Peyer's patch (tissue), 4 donors: ENCODE data around the gene ALDOC. TPM values are rescaled to one million over a fixed set of nuclear protein-coding genes. Genes with fewer than 3 reads are reported as not detected.

Experiments
- DNase-seq, 3 donors: peaks; one replicate each; pipeline ENCODE4 v3.0.0-alpha.2; 2017 to 2019
- H3K27ac ChIP-seq, 4 donors: fragments of 200-600 bp; sonication (generic); one replicate each; pipeline ENCODE4 v1.5.1; 2016 to 2019
- H3K27me3 ChIP-seq, 2 donors: fragments of 200-600 bp; sonication (generic); one replicate each; pipeline ENCODE4 v1.5.1; 2019
- H3K36me3 ChIP-seq, 3 donors: fragments of 200-600 bp; sonication (generic); one replicate each; pipeline ENCODE4 v1.5.1; 2016 to 2019
- H3K4me1 ChIP-seq, 4 donors: fragments of 200-600 bp; sonication (generic); one replicate each; pipeline ENCODE4 v1.5.1; 2016 to 2019
- H3K4me3 ChIP-seq, 4 donors: fragments of 200-600 bp; sonication (generic); 1 replicate in 3 of 4; 2 replicates in 1 of 4; pipeline ENCODE4 v1.5.1; 2016 to 2019; ENCODE audit warnings: mild to moderate bottlenecking in 1 of 4
- H3K9me3 ChIP-seq, 4 donors: fragments of 200-600 bp; sonication (generic); one replicate each; pipeline ENCODE4 v1.5.1; 2016 to 2019; ENCODE audit warnings: mild to moderate bottlenecking in 1 of 4
- POLR2A ChIP-seq, 2 donors: fragments of 450-650 bp; IDR thresholded peaks; one replicate each; pipeline ENCODE4 v1.5.1; 2017; ENCODE audit warnings: antibody characterized with exemption in 2 of 2, mild to moderate bottlenecking in 2 of 2, moderate library complexity in 2 of 2
- total RNA-seq, 4 donors: library from RNA; depleted of rRNA; stranded (reverse); fragments of >200 nt; gene quantifications; one replicate each; pipeline ENCODE4 v1.1.0, GENCODE V29; 2016
- TF ChIP-seq, protein P1 (sequence below), 6 experiments: fragments of 450-650 bp in 4 of 6; fragments of 200-600 bp in 2 of 6; sonication (generic) in 1 of 6; IDR thresholded peaks; one replicate each; pipeline ENCODE4 v1.5.1; 2017 to 2019; ENCODE audit warnings: antibody characterized with exemption in 6 of 6, mild to moderate bottlenecking in 3 of 6, moderate library complexity in 1 of 6

Gene ALDOC
- total RNA-seq, 4 donors from 2014 or later: 14.9 to 192 (median 120) TPM

DNA sequence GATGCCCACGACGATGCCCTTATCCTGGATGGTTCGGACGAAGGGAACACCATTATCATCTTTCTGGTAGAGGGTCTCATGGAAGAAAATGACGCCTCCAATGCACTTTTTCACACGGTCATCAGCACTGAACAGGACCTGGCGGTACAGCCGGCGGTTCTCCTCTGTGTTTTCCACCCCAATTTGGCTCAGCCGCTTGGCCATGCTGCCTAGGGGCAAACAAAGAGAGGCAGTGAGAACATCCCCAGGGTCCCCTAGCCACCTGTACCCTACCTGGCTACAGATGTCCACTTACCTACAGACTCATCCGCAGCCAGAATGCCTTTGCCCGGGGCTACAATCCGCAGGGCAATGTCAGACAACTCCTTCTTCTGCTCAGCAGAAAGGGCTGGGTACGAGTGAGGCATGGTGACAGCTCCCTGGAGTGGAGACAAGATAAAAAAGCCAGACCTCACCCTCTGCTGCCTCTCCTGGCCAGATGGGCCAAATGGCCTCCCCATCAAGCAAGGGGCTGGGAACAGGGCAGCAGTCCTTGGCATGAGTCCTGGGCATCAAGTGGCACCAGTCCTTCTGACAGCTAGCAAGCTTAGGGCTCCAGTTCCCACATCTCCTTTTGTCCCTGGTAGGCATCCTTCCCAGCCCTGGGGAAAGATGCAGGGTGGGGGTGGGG lies 1.4 kb downstream of the ALDOC start:
- no peaks in the 10 kb centered on the region for H3K27me3 ChIP-seq
- peaks cover 0 to 41% (median 11%) of the 10 kb centered on the region in 4 donors for H3K4me1 ChIP-seq
- H3K4me3 ChIP-seq: peak overlapping the region in 1 of 4 donors; percentile 42
- no peaks in the 10 kb centered on the region for H3K9me3 ChIP-seq
- no peak overlapping the region for H3K27ac ChIP-seq
- TF ChIP-seq, protein P1, sequence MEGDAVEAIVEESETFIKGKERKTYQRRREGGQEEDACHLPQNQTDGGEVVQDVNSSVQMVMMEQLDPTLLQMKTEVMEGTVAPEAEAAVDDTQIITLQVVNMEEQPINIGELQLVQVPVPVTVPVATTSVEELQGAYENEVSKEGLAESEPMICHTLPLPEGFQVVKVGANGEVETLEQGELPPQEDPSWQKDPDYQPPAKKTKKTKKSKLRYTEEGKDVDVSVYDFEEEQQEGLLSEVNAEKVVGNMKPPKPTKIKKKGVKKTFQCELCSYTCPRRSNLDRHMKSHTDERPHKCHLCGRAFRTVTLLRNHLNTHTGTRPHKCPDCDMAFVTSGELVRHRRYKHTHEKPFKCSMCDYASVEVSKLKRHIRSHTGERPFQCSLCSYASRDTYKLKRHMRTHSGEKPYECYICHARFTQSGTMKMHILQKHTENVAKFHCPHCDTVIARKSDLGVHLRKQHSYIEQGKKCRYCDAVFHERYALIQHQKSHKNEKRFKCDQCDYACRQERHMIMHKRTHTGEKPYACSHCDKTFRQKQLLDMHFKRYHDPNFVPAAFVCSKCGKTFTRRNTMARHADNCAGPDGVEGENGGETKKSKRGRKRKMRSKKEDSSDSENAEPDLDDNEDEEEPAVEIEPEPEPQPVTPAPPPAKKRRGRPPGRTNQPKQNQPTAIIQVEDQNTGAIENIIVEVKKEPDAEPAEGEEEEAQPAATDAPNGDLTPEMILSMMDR (IDR thresholded peaks at IDR 0.05): no peak
- no peak for TF ChIP-seq POLR2A (IDR thresholded peaks at IDR 0.05)
- peaks cover 0 to 14% (median 0%) of the 10 kb centered on the region in 3 donors for H3K36me3 ChIP-seq
- DNase-seq: peak in 1 of 3 donors; percentile 40

DNA sequence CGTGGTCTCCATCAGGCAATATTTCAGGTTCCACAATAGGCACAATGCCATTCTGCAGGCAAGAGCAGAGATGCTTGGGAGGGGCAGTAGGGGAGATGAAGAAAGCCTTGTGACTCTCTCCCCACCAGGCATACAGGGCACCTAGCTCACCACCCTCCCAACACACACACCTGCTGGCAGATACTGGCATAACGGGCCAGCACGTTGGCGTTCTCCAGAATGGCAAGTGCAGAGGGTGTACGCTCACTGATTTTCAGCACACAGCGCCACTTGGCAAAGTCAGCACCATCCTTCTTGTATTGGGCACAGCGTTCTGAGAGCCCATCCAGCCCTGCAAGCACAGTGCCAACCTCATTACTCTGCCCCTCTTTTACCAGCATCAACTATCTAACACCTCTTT lies 2.2 kb downstream of the ALDOC start:
- H3K4me3 ChIP-seq: no peak overlapping the region
- no peaks in the 10 kb centered on the region for H3K27me3 ChIP-seq
- DNase-seq: peak in 1 of 3 donors; percentile 45
- no peak overlapping the region for H3K27ac ChIP-seq
- no peaks in the 10 kb centered on the region for H3K9me3 ChIP-seq
- no peak for TF ChIP-seq POLR2A (IDR thresholded peaks at IDR 0.05)
- TF ChIP-seq, protein P1 (IDR thresholded peaks at IDR 0.05): peak in 1 of 6 experiments; percentile 17
- H3K4me1 ChIP-seq: peaks cover 0 to 48% (median 14%) of the 10 kb centered on the region in 4 donors
- H3K36me3 ChIP-seq: peaks cover 0 to 10% (median 0%) of the 10 kb centered on the region in 3 donors

DNA sequence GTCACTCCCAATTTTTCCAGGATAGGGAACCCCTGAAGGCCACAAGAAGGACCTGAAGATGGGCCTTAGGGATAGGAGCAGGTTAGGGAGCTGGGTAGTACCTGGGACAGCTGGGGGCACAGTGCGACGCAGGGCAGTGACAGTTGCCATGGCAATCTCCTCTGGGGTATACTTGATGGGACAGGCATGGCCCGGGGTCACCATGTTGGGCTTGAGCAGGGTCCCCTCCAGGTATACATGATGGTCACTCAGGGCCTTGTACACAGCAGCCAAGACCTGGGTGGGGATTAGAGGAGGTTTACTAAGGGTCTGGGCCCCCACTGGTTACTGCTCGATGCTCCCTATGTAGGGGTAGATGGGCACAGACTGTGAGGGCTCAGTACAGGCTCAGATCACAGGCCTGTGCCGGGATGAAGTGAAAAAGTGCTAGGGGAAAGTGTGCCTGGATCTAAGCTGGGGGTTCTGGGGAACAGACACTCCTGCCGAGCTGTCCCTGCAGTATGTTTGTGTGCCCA lies 2.7 kb downstream of the ALDOC start:
- peak in 1 of 3 donors; percentile 44 for DNase-seq
- no peak for TF ChIP-seq POLR2A (IDR thresholded peaks at IDR 0.05)
- TF ChIP-seq, protein P1 (IDR thresholded peaks at IDR 0.05): no peak
- H3K4me3 ChIP-seq: no peak overlapping the region
- no peaks in the 10 kb centered on the region for H3K27me3 ChIP-seq
- peaks cover 0 to 53% (median 14%) of the 10 kb centered on the region in 4 donors for H3K4me1 ChIP-seq
- H3K36me3 ChIP-seq: peaks cover 0 to 6% (median 0%) of the 10 kb centered on the region in 3 donors
- no peak overlapping the region for H3K27ac ChIP-seq
- H3K9me3 ChIP-seq: no peaks in the 10 kb centered on the region

DNA sequence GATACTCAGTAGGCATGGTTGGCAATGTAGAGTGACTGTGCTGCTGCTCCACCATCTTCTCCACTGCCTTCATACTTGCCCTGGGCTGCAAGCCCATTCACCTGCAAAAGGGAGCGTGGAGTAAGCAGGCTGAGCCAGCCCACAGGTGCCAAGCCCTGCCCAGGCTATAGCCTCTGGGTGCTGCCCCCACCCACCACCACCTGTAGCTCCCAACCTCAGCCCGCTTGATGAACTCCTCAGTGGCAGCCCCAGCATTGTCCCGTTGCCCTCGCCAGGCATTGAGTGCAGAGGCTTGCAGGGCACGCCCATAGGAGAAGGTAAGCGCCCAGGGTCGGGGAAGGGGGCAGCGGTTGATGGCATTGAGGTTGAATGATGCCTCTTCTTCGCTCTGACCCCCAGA lies 3.2 kb downstream of the ALDOC start:
- no peaks in the 10 kb centered on the region for H3K9me3 ChIP-seq
- peaks cover 0 to 7% (median 0%) of the 10 kb centered on the region in 3 donors for H3K36me3 ChIP-seq
- peak in 1 of 3 donors; percentile 43 for DNase-seq
- H3K4me1 ChIP-seq: peaks cover 0 to 53% (median 14%) of the 10 kb centered on the region in 4 donors
- H3K27ac ChIP-seq: no peak overlapping the region
- TF ChIP-seq POLR2A (IDR thresholded peaks at IDR 0.05): no peak
- TF ChIP-seq, protein P1 (IDR thresholded peaks at IDR 0.05): no peak
- H3K27me3 ChIP-seq: no peaks in the 10 kb centered on the region
- no peak overlapping the region for H3K4me3 ChIP-seq

DNA sequence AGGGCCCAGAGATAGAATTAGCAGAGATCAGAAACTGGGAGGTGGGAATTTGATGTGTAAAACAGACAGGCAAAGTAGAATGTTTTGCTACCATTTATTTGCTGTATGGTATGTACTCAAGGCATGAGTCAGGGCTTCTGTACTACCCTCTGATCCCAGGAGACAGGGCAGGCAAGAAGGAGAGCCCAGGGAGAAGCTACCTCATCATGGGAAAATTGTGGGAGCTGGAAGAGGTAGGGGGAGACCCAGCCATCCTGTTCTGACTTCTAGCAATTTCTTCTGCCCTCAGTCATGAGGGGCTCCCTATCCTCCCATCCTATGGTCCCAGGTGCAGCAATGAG lies 3.7 kb downstream of the ALDOC start:
- Histone ChIP-seq H3K4me1 (peaks cover 0 to 53% (median 14%) of the 10 kb centered on the region in 4 donors), H3K4me3 (no peak overlapping the region), H3K27me3 (no peaks in the 10 kb centered on the region), H3K36me3 (peaks cover 0 to 8% (median 0%) of the 10 kb centered on the region in 3 donors), H3K27ac (peak overlapping the region in 1 of 4 donors; percentile 86), H3K9me3 (no peaks in the 10 kb centered on the region)
- peak in 1 of 3 donors; percentile 47 for DNase-seq
- TF ChIP-seq POLR2A (IDR thresholded peaks at IDR 0.05): no peak
